GM12878 (cell line): ENCODE results near the gene TIMM10. TPM values are rescaled to one million over a fixed set of nuclear protein-coding genes. Genes with fewer than 3 reads are reported as not detected.
A peak's percentile ranks its signal among the peaks of the same experiment; 100 is the strongest.

Experiments used
- ATAC-seq: fragments of 200-7000 bp; cut with Tn5 transposase; 3 replicates; pipeline ENCODE4 v1.9.1; 2020; ENCODE audit warnings: mild to moderate bottlenecking, moderate library complexity
- BruUV-seq: library from RNA; stranded (reverse); fragments of 400-500 nt; replicated peaks from 2 replicates; lab custom pipeline; 2021; lab: Mats Ljungman, UMichigan
- CTCF ChIA-PET: fragments of 300-600 bp; sonication (Branson Sonifier 250); formaldehyde crosslinking; extraction: SDS; loops from one replicate; lab custom pipeline; 2021; ENCODE audit warnings: inconsistent platforms; lab: Yijun Ruan, JAX
- POLR2A ChIA-PET: fragments of 350-600 bp; formaldehyde crosslinking; extraction: SDS; loops from one replicate; lab custom pipeline; 2021; ENCODE audit warnings: inconsistent platforms; lab: Charles Lee
- RAD21 ChIA-PET: fragments of 300-600 bp; sonication (Branson Sonifier 250); formaldehyde crosslinking; loops from one replicate; lab custom pipeline; 2023; ENCODE audit warnings: antibody characterized with exemption; ENCODE audit not compliant: unreplicated experiment; lab: Charles Lee
- SMC1A ChIA-PET: fragments of 300-600 bp; sonication (Branson Sonifier 250); formaldehyde crosslinking; loops from one replicate; lab custom pipeline; 2023; ENCODE audit not compliant: unreplicated experiment, uncharacterized antibody; lab: Charles Lee
- DNase-seq: peaks from one replicate; pipeline ENCODE4 v3.0.0-alpha.2; 2011; ENCODE audit warnings: low read depth, low spot score
- FAIRE-seq: peaks from 3 replicates; lab custom pipeline; 2011; peaks lifted over from hg19 to GRCh38; lab: Jason Lieb, UNC
- H2AFZ ChIP-seq: 2 replicates; pipeline ENCODE4 v1.6.0; 2011; ENCODE audit warnings: low read depth, low read length, control low read depth; ENCODE audit not compliant: control insufficient read depth
- H3K27ac ChIP-seq: 2 replicates; pipeline ENCODE4 v1.5.1; 2011; ENCODE audit warnings: control low read depth; ENCODE audit not compliant: control insufficient read depth, insufficient read depth
- H3K27me3 ChIP-seq, 2 experiments: replicated peaks in 1 of 2; 2 replicates each; pipeline versions ENCODE4 v1.6.0 to v1.6.1; 2011; ENCODE audit warnings: low read length in 1 of 2; ENCODE audit not compliant: control insufficient read depth in 2 of 2, insufficient read depth in 2 of 2
- H3K36me3 ChIP-seq, 2 experiments: 2 replicates each; pipeline ENCODE4 v1.5.1; 2011; ENCODE audit warnings: low read length in 1 of 2; ENCODE audit not compliant: control insufficient read depth in 2 of 2, insufficient read depth in 2 of 2
- H3K4me1 ChIP-seq: 2 replicates; pipeline ENCODE4 v1.6.1; 2011; ENCODE audit warnings: mild to moderate bottlenecking, low read length, moderate library complexity, mixed read lengths; ENCODE audit not compliant: control insufficient read depth, insufficient read depth
- H3K4me2 ChIP-seq: 2 replicates; pipeline ENCODE4 v1.6.0; 2011; ENCODE audit warnings: control low read depth; ENCODE audit not compliant: control insufficient read depth, insufficient read depth
- H3K4me3 ChIP-seq: fragments of 200-600 bp; sonication (generic); 2 replicates; pipeline ENCODE4 v1.5.1; 2016
- H3K79me2 ChIP-seq: 2 replicates; pipeline ENCODE4 v1.6.0; 2011; ENCODE audit warnings: low read length; ENCODE audit not compliant: control insufficient read depth, insufficient read depth
- H3K9ac ChIP-seq: 2 replicates; pipeline ENCODE4 v1.8.0; 2011; ENCODE audit warnings: low read length, control low read depth, mixed read lengths; ENCODE audit not compliant: control insufficient read depth, insufficient read depth
- H3K9me3 ChIP-seq: replicated peaks from 3 replicates; pipeline ENCODE4 v1.5.1; 2011; ENCODE audit warnings: mild to moderate bottlenecking, low read length; ENCODE audit not compliant: control insufficient read depth, insufficient read depth
- H4K20me1 ChIP-seq: 2 replicates; pipeline ENCODE4 v1.6.0; 2011; ENCODE audit not compliant: control insufficient read depth, insufficient read depth
- ASH2L ChIP-seq: fragments of 300-600, 200-600 bp; sonication (generic); IDR thresholded peaks from 2 replicates; pipeline ENCODE4 v1.6.1; 2017; ENCODE audit warnings: low read depth, mild to moderate bottlenecking, borderline replicate concordance
- BRCA1 ChIP-seq: IDR thresholded peaks from 2 replicates; pipeline ENCODE4 v1.6.1; 2011; ENCODE audit warnings: low read depth, low read length, improper control_type of control experiment
- CBFB ChIP-seq: IDR thresholded peaks from 2 replicates; pipeline ENCODE4 v1.6.1; 2016; ENCODE audit warnings: antibody characterized with exemption, low read depth
- EED ChIP-seq: sonication (generic); IDR thresholded peaks from 2 replicates; pipeline ENCODE4 v1.6.1; 2016; ENCODE audit warnings: antibody characterized with exemption, low read depth
- KAT2A ChIP-seq: conservative IDR thresholded peaks from 2 replicates; pipeline ENCODE4 v1.6.1; 2011; ENCODE audit warnings: low read depth, low read length; ENCODE audit not compliant: control insufficient read depth
- MXI1 ChIP-seq: fragments of 150-350 bp; IDR thresholded peaks from 2 replicates; pipeline ENCODE4 v1.6.1; 2011; ENCODE audit warnings: low read depth, mild to moderate bottlenecking, inconsistent platforms, low read length, improper control_type of control experiment
- MYB ChIP-seq: fragments of 150-350 bp; IDR thresholded peaks from 2 replicates; pipeline ENCODE4 v1.6.1; 2014; ENCODE audit warnings: mild to moderate bottlenecking, low read depth, low read length, borderline replicate concordance
- NFYA ChIP-seq: IDR thresholded peaks from 2 replicates; pipeline ENCODE4 v1.6.1; 2011; ENCODE audit warnings: low read depth, mild to moderate bottlenecking, low read length, improper control_type of control experiment, borderline replicate concordance
- POLR2AphosphoS5 ChIP-seq: IDR thresholded peaks from 2 replicates; pipeline ENCODE4 v1.6.1; 2011; ENCODE audit warnings: mild to moderate bottlenecking, low read length, inconsistent platforms
- RBBP5 ChIP-seq: fragments of 200-600 bp; sonication (generic); conservative IDR thresholded peaks from 2 replicates; pipeline ENCODE4 v1.6.1; 2016
- SRF ChIP-seq, 2 experiments: IDR thresholded peaks; 2 replicates each; pipeline ENCODE4 v1.6.1; 2011; ENCODE audit warnings: low read depth in 2 of 2, low read length in 2 of 2, mild to moderate bottlenecking in 1 of 2, moderate library complexity in 1 of 2
- TCF7 ChIP-seq: IDR thresholded peaks from 2 replicates; pipeline ENCODE4 v1.6.1; 2014; ENCODE audit warnings: antibody characterized with exemption, borderline replicate concordance
- ZBED1 ChIP-seq: IDR thresholded peaks from 2 replicates; pipeline ENCODE4 v1.6.1; 2016; ENCODE audit warnings: borderline replicate concordance
- ZBTB40 ChIP-seq: fragments of 450-650 bp; IDR thresholded peaks from 2 replicates; pipeline ENCODE4 v1.6.1; 2016; ENCODE audit warnings: mild to moderate bottlenecking, moderate library complexity, borderline replicate concordance
- ZNF384 ChIP-seq: IDR thresholded peaks from 2 replicates; pipeline ENCODE4 v1.6.1; 2012; ENCODE audit warnings: low read depth, mild to moderate bottlenecking, low read length, improper control_type of control experiment, borderline replicate concordance
- WGBS: methylation state at CpG from one replicate; pipeline ENCODE4 v1.1.6; 2016; ENCODE audit warnings: low lambda C conversion rate; ENCODE audit not compliant: insufficient replicate concordance, insufficient coverage; ENCODE audit errors: missing lambda C conversion rate; 5-methylcytosine and 5-hydroxymethylcytosine counted together
- in situ Hi-C: fragments of 300-500 bp; cut with MboI; formaldehyde crosslinking; loops from 9 replicates; pipeline ENCODE4 v1.14.3; 2018; ENCODE audit warnings: mixed read lengths
- intact Hi-C: fragments of 100-400 bp; cut with micrococcal nuclease; formaldehyde crosslinking; loops from one replicate; pipeline ENCODE4 v1.14.2; 2022; ENCODE audit not compliant: unreplicated experiment
- polyA plus RNA-seq, 11 experiments: library from polyadenylated mRNA; depleted of rRNA in 4 of 11; unstranded in 6 of 11; stranded (reverse) in 5 of 11; fragments of >200 nt; fragmentation: Nextera tagmentation in 4 of 11; fragmentation: Illumina TruSeq in 1 of 11; extraction: Ambion mirVana in 4 of 11; extraction: Trizol in 1 of 11; gene quantifications; 1 replicate in 1 of 11; 2 replicates in 10 of 11; pipeline versions ENCODE4 v1.2.1 to v1.2.3, GENCODE V29; 2011 to 2016; ENCODE audit warnings: inconsistent platforms in 2 of 11, missing spikeins in 2 of 11, low read depth in 1 of 11
- total RNA-seq, 4 experiments: library from RNA; depleted of rRNA in 3 of 4; stranded (reverse); fragments of >200 nt in 3 of 4; fragmentation: Illumina TruSeq in 1 of 4; extraction: Trizol in 1 of 4; gene quantifications; 2 replicates each; pipeline versions ENCODE4 v1.2.1 to v1.2.3, GENCODE V29; 2013 to 2021

Gene TIMM10
- total and polyA plus RNA-seq, 10 of the 15 experiments (the other 5 are each of a cell fraction or from before 2014, with no cell fraction given): 148 to 898 (median 206) TPM

GRCh38 chr11:57521116-57521515, 9.4 kb downstream of the TIMM10 start:
- no TSS peak for BruUV-seq
- no peaks in the 10 kb centered on the region for H3K79me2 ChIP-seq
- intact Hi-C loops: no loop called here
- no peak for FAIRE-seq
- TF ChIP-seq CBFB (no peak), BRCA1 (no peak)
- TF ChIP-seq, all 136 proteins: peak for 0
- 85% methylated on average over 2 of the region's 2 CpGs for WGBS
- no peak overlapping the region for H3K4me3 ChIP-seq
- no peak overlapping the region for H2AFZ ChIP-seq
- H3K9ac ChIP-seq: no peak overlapping the region
- POLR2A ChIA-PET: no interaction called here
- no peaks in the 10 kb centered on the region for H3K36me3 ChIP-seq
- in situ Hi-C loops: no loop called here
- ATAC-seq: no peak
- RAD21 ChIA-PET: no interaction called here
- H3K27me3 ChIP-seq: no peaks in the 10 kb centered on the region
- SMC1A ChIA-PET: no interaction called here
- no peak overlapping the region for H3K27ac ChIP-seq
- H3K4me1 ChIP-seq: no peaks in the 10 kb centered on the region
- no peak overlapping the region for H3K4me2 ChIP-seq
- DNase-seq: no peak
- no peaks in the 10 kb centered on the region for H4K20me1 ChIP-seq
- CTCF ChIA-PET: interaction anchor here (0.6 to 10.6 kb wide), 4 partner anchors 16 to 120 kb away, joined by 4 to 158 read pairs (median 40); partner anchors contain the start of gene RTN4RL2
- H3K9me3 ChIP-seq: no peaks in the 10 kb centered on the region

GRCh38 chr11:57516061-57516443, 14.5 kb downstream of the TIMM10 start:
- no TSS peak for BruUV-seq
- intact Hi-C loops (no loop called here), in situ Hi-C loops (no loop called here)
- Histone ChIP-seq H3K79me2 (peaks cover 11% of the 10 kb centered on the region), H3K9me3 (no peaks in the 10 kb centered on the region), H2AFZ (peak overlapping the region; percentile 90), H3K4me1 (no peaks in the 10 kb centered on the region), H3K36me3 (no peaks in the 10 kb centered on the region), H3K4me3 (peak overlapping the region; percentile 90), H3K9ac (peak overlapping the region; percentile 81), H3K27me3 (no peaks in the 10 kb centered on the region), H3K4me2 (peak overlapping the region; percentile 95), H3K27ac (no peak overlapping the region; the same call in 1 of the 2 replicates), H4K20me1 (no peaks in the 10 kb centered on the region)
- CTCF ChIA-PET: interaction anchor here (0.7 to 10.6 kb wide), 10 partner anchors 9 to 170 kb away, joined by 3 to 158 read pairs (median 8); partner anchors contain the start of gene RTN4RL2
- RAD21 ChIA-PET: interaction anchor here (1.0 to 8.2 kb wide), 6 partner anchors 11 to 170 kb away, joined by 3 to 46 read pairs (median 6); no protein-coding TSS in a partner anchor
- ATAC-seq (no peak), DNase-seq (no peak), FAIRE-seq (peak; percentile 38)
- 17% methylated on average over 5 of the region's 5 CpGs for WGBS
- SMC1A ChIA-PET: interaction anchor here (0.9 to 5.4 kb wide), 8 partner anchors 8 to 59 kb away, joined by 3 to 47 read pairs (median 5); no protein-coding TSS in a partner anchor
- POLR2A ChIA-PET: interaction anchor here (1.0 to 1.6 kb wide), 3 partner anchors 22 to 196 kb away, joined by 3 to 4 read pairs (median 3); partner anchors contain the start of genes MED19 and TMX2
- TF ChIP-seq MYB: no peak
- no peak for TF ChIP-seq ZNF384
- TF ChIP-seq MXI1: no peak
- no peak for TF ChIP-seq EED
- TF ChIP-seq TCF7: no peak
- no peak for TF ChIP-seq KAT2A
- TF ChIP-seq POLR2AphosphoS5: no peak
- no peak for TF ChIP-seq RBBP5
- TF ChIP-seq NFYA: no peak
- TF ChIP-seq ASH2L: no peak
- TF ChIP-seq ZBTB40: no peak
- no peak for TF ChIP-seq ZBED1
- no peak for TF ChIP-seq SRF (IDR thresholded peaks at IDR 0.05; ENCODE audit: low read depth in 2 of 2, low read length in 2 of 2)
